ENCODE data around the gene CTTNBP2NL.

CTTNBP2NL gene

DNA sequence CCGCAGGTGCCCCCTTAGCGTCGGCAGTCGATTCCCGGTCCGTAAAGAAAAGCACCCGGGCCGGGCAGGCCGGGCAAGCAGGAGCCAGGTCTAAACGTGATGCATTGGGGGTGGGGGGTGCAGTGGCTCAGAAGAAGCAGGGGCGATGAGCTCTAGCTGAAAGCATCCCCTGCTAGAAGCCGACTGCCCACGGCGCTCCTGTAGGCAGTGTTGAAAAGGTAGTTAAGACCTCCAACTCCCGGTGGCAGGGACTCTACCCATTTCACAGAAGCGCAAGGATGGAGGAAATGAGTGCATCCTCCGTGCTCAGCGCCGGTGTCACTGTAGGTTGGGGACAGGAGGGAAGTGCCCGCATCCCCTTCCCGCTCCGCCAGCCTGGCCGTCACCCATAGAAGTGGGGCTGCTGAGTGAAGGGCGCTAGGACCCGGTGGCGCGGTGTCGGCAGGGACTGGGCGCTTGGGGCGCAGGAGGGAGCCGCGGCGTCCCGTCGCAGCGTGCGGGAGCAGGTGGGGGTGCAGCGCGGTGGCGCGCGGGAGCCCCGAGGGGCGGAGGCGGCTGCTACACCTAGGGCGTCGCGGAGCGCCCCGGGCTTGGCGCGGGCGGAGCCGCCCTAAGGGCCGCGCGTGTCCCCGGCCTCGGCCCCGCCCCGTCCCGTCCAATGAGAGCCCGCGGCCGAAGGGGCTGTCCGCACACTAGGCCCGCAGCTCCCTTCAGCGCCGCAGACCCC is 112.4 kb downstream of the CTTNBP2NL start, which contains the start of gene WNT2B:
Gene WNT2B (plus strand): TSS at position 688 of the 727 bp plus-strand sequence. CDS start 298 bp downstream, outside the sequence.
- no peak within 1 kb of the TSS for H3K27ac ChIP-seq
- no peak for TF ChIP-seq CTCF (IDR thresholded peaks at IDR 0.05)
- no peak for TF ChIP-seq ZFX (IDR thresholded peaks at IDR 0.05; ENCODE audit: borderline replicate concordance)

DNA sequence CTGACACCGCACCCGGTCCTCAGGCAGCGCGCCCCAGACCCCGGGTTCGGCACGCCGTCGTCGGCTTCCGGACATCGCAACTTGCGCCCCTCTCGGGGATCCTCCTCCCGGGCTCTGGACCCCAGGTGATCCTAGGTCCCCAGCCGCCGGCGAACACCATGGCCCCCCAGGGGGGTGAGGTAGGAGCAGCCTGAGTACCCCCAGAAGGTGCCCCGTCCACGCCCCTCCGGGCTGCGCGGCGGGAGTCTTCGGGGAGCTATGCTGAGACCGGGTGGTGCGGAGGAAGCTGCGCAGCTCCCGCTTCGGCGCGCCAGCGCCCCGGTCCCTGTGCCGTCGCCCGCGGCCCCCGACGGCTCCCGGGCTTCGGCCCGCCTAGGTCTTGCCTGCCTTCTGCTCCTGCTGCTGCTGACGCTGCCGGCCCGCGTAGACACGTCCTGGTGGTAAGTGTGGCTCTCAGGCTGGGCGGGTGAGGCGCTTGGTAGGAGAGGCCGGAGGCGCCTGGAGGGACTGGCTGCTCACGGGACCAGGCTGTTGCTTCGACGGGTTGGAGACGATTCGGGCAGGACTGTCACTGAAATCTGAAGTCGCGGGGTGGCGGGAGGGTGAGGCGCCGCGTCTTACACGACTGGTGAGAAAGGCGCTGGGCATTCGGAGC is 113.1 kb downstream of the CTTNBP2NL start:
- no peak overlapping the region for H3K27ac ChIP-seq
- TF ChIP-seq ZFX (IDR thresholded peaks at IDR 0.05; ENCODE audit: borderline replicate concordance) (no peak), CTCF (IDR thresholded peaks at IDR 0.05) (no peak)

GRCh38 chr1:112509660-112510178 is 113.7 kb downstream of the CTTNBP2NL start:
- no peak for TF ChIP-seq CTCF (IDR thresholded peaks at IDR 0.05)

GRCh38 chr1:112510340-112510739 is 114.3 kb downstream of the CTTNBP2NL start:
- no peak overlapping the region for H3K27ac ChIP-seq
- no peak for TF ChIP-seq ZFX (IDR thresholded peaks at IDR 0.05; ENCODE audit: borderline replicate concordance)
- TF ChIP-seq CTCF (IDR thresholded peaks at IDR 0.05) = no peak

More at GRCh38 chr1:112509660-112510178, 113.7 kb downstream of the CTTNBP2NL start:
- H3K27ac ChIP-seq = no peak overlapping the region

All from 22Rv1 (cell line).